NB4 (cell line): ENCODE measurements around the gene GPR179.

ENCODE experiments used
- DNase-seq: peaks from one replicate; pipeline ENCODE4 v3.0.0; 2010; ENCODE audit warnings: low read depth
- H3K4me3 ChIP-seq: one replicate; pipeline ENCODE4 v1.5.1; 2011; ENCODE audit warnings: mild to moderate bottlenecking, low read depth, low read length, moderate library complexity
- MYC ChIP-seq: IDR thresholded peaks from 2 replicates; pipeline ENCODE4 v1.6.1; 2011; ENCODE audit warnings: low read depth, low read length
- POLR2A ChIP-seq: IDR thresholded peaks from 2 replicates; pipeline ENCODE4 v1.6.1; 2011; ENCODE audit warnings: mild to moderate bottlenecking; ENCODE audit not compliant: insufficient read length; ENCODE audit errors: extremely low read depth
- TF ChIP-seq, protein P1 (sequence below): IDR thresholded peaks from one replicate; pipeline ENCODE4 v1.5.1; 2012; ENCODE audit warnings: low read depth, low read length
- TF ChIP-seq, protein P2 (sequence below): IDR thresholded peaks from 2 replicates; pipeline ENCODE4 v1.6.1; 2011; ENCODE audit warnings: low read depth, low read length

GPR179 gene

DNA sequence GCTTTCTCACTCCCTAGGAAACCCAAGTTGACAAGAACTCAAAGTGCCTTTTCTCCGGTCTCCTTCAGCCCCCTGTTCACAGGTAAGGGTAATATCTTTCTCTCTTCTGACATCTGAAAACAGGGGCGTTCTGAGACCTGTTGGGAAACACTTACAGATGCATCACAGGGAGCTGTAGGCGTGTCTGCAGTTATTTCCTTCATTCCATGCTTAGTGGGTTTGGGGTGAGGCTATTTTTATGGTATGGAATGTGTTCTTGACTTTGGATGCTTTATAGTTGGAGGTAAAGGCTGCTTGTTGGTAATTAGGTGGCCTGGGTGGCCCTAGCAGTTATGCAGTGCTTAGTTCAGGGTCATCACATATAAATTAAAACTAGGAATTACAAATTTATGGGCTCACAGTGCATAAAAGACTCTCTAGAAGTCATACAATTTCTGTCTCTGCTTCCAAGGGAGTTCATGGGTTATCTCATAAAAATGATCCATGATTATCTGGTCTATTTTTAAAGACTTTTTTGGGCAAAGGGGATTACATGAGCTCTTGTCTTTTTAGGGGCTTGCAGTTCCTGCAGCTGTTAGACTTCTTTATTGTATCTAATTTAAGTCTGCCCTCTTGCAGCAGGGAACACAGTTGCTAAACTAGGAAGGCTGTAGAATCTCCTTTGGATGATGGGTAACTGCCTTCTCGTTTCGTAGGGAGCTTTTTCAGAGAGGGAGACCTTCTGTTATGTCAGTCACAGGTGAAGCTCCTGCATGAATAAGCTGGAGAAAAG is 18.1 kb upstream of the GPR179 start:
- H3K4me3 ChIP-seq = no peak overlapping the region
- TF ChIP-seq, protein P1, sequence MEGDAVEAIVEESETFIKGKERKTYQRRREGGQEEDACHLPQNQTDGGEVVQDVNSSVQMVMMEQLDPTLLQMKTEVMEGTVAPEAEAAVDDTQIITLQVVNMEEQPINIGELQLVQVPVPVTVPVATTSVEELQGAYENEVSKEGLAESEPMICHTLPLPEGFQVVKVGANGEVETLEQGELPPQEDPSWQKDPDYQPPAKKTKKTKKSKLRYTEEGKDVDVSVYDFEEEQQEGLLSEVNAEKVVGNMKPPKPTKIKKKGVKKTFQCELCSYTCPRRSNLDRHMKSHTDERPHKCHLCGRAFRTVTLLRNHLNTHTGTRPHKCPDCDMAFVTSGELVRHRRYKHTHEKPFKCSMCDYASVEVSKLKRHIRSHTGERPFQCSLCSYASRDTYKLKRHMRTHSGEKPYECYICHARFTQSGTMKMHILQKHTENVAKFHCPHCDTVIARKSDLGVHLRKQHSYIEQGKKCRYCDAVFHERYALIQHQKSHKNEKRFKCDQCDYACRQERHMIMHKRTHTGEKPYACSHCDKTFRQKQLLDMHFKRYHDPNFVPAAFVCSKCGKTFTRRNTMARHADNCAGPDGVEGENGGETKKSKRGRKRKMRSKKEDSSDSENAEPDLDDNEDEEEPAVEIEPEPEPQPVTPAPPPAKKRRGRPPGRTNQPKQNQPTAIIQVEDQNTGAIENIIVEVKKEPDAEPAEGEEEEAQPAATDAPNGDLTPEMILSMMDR = no peak
- TF ChIP-seq, protein P2, sequence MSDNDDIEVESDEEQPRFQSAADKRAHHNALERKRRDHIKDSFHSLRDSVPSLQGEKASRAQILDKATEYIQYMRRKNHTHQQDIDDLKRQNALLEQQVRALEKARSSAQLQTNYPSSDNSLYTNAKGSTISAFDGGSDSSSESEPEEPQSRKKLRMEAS = no peak
- TF ChIP-seq POLR2A (no peak), MYC (no peak)
- no peak for DNase-seq

DNA sequence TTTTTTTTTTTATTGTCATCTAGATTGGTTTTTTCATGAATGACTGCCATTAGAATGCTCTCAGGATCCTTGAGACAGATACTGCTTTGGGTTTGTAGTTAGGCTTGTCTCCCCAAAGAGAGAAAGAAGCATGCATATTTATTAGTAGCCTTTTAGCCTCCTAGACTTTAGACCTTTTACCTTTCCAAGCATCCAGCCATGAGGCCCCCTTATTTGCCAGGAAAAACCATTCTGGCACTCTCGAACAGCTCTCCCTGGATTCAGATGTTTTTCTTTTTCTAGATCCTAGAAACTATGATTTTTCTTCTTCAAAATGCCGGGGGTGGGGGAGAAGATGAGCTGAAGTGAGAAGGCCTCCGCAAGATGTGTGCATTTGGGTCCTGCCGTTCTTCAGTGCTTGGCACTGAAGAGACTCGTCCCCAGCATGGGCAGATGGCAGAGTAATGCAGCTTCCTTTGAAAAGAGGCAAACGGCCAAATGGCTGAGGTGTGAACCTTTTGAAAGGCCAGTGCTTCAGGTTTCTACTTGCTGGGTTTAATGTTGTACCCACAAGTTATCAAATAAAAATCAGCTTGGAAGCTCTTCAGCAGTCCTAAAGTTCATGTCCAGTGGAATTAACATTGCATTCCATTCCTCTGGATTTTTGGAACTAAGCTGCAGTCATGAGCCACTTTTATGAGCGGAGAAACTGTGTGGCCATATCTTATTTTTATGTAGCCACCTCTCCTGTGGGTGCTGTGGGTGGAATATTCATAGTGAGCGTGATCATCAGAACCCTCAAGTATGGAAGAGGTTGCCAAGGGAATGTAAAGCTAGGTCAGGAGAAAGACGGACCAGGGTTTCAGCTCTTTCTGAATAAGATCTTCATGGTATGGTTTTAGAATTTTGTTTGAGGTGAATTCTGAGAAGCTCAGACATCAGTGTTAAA is 15.1 kb upstream of the GPR179 start:
- TF ChIP-seq, protein P1 = no peak
- no peak for TF ChIP-seq MYC
- no peak for TF ChIP-seq POLR2A
- TF ChIP-seq, protein P2 = no peak
- no peak overlapping the region for H3K4me3 ChIP-seq
- DNase-seq = no peak

DNA sequence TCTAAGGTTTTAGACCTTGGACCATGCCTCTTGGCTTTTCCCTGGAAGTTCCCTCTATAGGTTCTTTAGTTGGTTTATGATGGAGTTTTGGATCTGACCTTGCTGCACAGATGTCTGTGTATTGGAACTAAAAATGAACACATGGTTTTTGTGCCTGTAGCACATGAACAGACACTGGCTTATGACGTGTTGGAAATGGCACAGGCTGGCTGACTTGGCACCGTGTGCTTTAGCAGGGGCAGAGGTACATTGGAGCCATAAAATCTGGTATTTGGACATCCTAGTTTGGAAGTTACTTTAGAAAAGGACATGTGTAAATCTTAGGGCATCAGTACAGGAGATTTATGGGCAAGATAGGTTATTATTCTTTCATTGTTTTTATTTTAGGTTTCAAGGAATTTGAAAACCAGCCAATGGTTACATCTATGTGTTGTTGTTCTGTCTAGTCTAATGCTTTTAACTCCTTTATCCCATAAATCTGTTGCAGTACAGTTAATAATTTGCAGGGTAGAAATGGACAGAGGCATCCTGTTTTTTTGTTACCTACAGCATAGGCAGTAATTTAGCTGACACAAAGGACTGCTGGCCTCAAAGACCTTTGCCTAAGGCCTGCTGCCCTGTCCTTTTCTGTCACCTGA is 13.8 kb upstream of the GPR179 start:
- H3K4me3 ChIP-seq = no peak overlapping the region
- TF ChIP-seq, protein P1 = no peak
- TF ChIP-seq, protein P2 = no peak
- TF ChIP-seq POLR2A (no peak), MYC (no peak)
- no peak for DNase-seq

DNA sequence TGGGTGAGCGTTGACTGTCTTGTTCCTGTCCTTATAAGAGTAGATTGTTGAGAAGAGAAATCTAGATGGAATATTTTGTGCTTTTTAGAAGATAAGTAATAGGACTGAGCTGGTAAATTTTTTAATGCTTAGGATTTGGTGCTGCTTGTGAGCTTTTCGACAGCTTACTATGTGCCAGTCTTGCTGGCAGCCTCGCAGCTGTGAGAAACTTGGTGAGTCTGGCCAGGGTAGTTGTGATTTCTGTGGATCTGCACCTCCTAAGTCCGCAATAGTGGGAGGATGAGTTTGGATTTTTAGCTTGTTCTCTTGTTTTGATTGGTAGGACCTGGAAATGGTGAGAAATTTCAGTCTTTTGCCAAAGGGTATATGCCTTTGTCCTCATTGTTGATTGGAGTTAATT is 11.5 kb upstream of the GPR179 start:
- H3K4me3 ChIP-seq = peak overlapping the region; percentile 3
- TF ChIP-seq, protein P1 = no peak
- TF ChIP-seq, protein P2 = no peak
- no peak for TF ChIP-seq POLR2A
- no peak for TF ChIP-seq MYC
- no peak for DNase-seq

DNA sequence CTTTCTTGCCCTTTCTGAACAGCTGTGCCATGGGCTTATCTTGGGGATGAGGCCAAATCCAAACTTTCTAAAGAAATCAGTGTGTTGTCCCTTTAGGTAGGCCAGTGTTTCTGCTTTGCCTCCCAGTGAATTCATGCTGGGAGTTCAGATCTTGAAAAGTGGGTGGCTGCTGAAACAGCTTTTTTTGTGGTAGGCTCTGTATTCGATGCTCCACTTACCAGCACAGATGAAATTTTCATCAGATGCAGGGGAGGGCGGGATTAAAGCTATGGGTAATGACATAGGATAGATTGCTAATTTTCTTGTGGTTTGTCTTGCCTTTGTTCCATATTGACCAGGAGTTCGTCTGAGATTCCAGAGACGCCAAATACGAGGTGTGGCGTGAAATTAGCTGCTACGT is 10.7 kb upstream of the GPR179 start:
- no peak for DNase-seq
- TF ChIP-seq, protein P2 = no peak
- TF ChIP-seq MYC (no peak), POLR2A (no peak)
- TF ChIP-seq, protein P1 = no peak
- peak overlapping the region; percentile 3 for H3K4me3 ChIP-seq
